ENCODE measurements around the gene CRYL1. TPM values are rescaled to one million over a fixed set of nuclear protein-coding genes. Genes with fewer than 3 reads are reported as not detected.

CRYL1 gene
- total and polyA plus RNA-seq, 4 donors = 14.1 to 24.1 (median 22.1) TPM

GRCh38 chr13:20462921-20463320 is 62.7 kb downstream of the CRYL1 start:
- no peaks in the 10 kb centered on the region for H3K27me3 ChIP-seq (ENCODE audit: control insufficient read depth in 3 of 3, insufficient read depth in 3 of 3, low read length in 2 of 3)
- TF ChIP-seq, protein P1, sequence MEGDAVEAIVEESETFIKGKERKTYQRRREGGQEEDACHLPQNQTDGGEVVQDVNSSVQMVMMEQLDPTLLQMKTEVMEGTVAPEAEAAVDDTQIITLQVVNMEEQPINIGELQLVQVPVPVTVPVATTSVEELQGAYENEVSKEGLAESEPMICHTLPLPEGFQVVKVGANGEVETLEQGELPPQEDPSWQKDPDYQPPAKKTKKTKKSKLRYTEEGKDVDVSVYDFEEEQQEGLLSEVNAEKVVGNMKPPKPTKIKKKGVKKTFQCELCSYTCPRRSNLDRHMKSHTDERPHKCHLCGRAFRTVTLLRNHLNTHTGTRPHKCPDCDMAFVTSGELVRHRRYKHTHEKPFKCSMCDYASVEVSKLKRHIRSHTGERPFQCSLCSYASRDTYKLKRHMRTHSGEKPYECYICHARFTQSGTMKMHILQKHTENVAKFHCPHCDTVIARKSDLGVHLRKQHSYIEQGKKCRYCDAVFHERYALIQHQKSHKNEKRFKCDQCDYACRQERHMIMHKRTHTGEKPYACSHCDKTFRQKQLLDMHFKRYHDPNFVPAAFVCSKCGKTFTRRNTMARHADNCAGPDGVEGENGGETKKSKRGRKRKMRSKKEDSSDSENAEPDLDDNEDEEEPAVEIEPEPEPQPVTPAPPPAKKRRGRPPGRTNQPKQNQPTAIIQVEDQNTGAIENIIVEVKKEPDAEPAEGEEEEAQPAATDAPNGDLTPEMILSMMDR (IDR thresholded peaks at IDR 0.05; ENCODE audit: control extremely low read depth, extremely low read depth) = no peak
- no peaks in the 10 kb centered on the region for H3K9me3 ChIP-seq (ENCODE audit: control insufficient read depth in 4 of 4, insufficient read depth in 3 of 4, low read length in 3 of 4)
- WGBS, 2 donors = 82 to 86% methylated on average over 8 of the region's 8 CpGs
- H3K36me3 ChIP-seq (ENCODE audit: control insufficient read depth in 4 of 4, insufficient read depth in 4 of 4, low read length in 4 of 4) = no peaks in the 10 kb centered on the region
- H3K9ac ChIP-seq (ENCODE audit: insufficient read depth in 1 of 2, low read length in 2 of 2) = no peak overlapping the region
- H3K27ac ChIP-seq (ENCODE audit: low read depth in 1 of 2, low read length in 1 of 2) = no peak overlapping the region
- no peak for DNase-seq
- no peak for ATAC-seq (ENCODE audit: insufficient read depth, low FRiP score)
- H3K4me3 ChIP-seq = no peak overlapping the region
- peaks cover 0 to 12% (median 2%) of the 10 kb centered on the region in 5 donors for H3K4me1 ChIP-seq (ENCODE audit: control insufficient read depth in 5 of 5, insufficient read depth in 5 of 5, low read length in 5 of 5)

- WGBS, 2 donors = 78 to 81% methylated on average over 6 of the region's 6 CpGs
- peaks cover 0 to 12% (median 2%) of the 10 kb centered on the region in 5 donors for H3K4me1 ChIP-seq (ENCODE audit: control insufficient read depth in 5 of 5, insufficient read depth in 5 of 5, low read length in 5 of 5)
- ATAC-seq (ENCODE audit: insufficient read depth, low FRiP score) = no peak
Observed at GRCh38 chr13:20462533-20462915, 63.1 kb downstream of the CRYL1 start.

DNA sequence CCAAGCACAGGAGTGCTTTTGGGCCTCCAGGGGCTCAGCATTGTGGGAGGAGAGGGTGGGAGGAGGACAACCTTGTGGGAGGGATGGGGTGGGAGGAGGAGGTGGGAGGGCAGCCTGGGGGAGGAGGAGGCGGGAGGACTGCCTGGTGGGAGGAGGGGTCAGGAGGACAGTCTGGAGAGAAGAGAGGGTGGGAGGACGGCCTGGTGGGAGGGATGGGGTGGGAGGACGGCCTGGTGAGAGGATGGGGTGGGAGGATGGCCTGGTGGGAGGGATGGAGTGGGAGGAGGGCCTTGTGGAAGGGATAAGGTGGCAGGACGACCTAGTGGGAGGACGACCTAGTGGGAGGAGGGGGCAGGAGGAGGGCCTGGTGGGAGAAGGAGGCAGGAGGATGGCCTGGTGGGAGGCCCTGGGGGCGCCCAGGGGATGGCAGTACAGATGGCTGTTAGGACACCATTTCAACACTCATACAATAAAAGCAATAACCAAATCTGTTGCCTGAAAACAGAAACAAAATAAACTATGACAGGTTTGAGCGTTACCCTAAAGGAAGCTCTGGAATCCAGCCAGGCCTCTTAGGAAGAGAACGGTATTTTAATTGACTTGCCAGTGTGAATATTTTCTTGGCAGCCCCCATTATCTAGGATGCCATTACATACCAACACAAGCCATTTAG is 63.7 kb downstream of the CRYL1 start:
- DNase-seq = peak in 1 of 3 donors; percentile 19
- H3K36me3 ChIP-seq (ENCODE audit: control insufficient read depth in 4 of 4, insufficient read depth in 4 of 4, low read length in 4 of 4) = no peaks in the 10 kb centered on the region
- no peak overlapping the region for H3K9ac ChIP-seq (ENCODE audit: insufficient read depth in 1 of 2, low read length in 2 of 2)
- H3K27ac ChIP-seq (ENCODE audit: low read depth in 1 of 2, low read length in 1 of 2) = peak overlapping the region in 1 of 2 donors; percentile 63
- ATAC-seq (ENCODE audit: insufficient read depth, low FRiP score) = no peak
- H3K4me1 ChIP-seq (ENCODE audit: control insufficient read depth in 5 of 5, insufficient read depth in 5 of 5, low read length in 5 of 5) = peaks cover 0 to 12% (median 2%) of the 10 kb centered on the region in 5 donors
- TF ChIP-seq, protein P1 (IDR thresholded peaks at IDR 0.05; ENCODE audit: control extremely low read depth, extremely low read depth) = no peak
- no peaks in the 10 kb centered on the region for H3K27me3 ChIP-seq (ENCODE audit: control insufficient read depth in 3 of 3, insufficient read depth in 3 of 3, low read length in 2 of 3)
- no peak overlapping the region for H3K4me3 ChIP-seq
- no peaks in the 10 kb centered on the region for H3K9me3 ChIP-seq (ENCODE audit: control insufficient read depth in 4 of 4, insufficient read depth in 3 of 4, low read length in 3 of 4)
- WGBS, 2 donors = 52 to 59% methylated on average over 6 to 8 of the region's 8 CpGs

More at GRCh38 chr13:20462533-20462915, 63.1 kb downstream of the CRYL1 start:
- no peak for DNase-seq
- no peak overlapping the region for H3K9ac ChIP-seq (ENCODE audit: insufficient read depth in 1 of 2, low read length in 2 of 2)
- peak overlapping the region in 1 of 2 donors; percentile 63 for H3K27ac ChIP-seq (ENCODE audit: low read depth in 1 of 2, low read length in 1 of 2)
- no peaks in the 10 kb centered on the region for H3K9me3 ChIP-seq (ENCODE audit: control insufficient read depth in 4 of 4, insufficient read depth in 3 of 4, low read length in 3 of 4)
- no peaks in the 10 kb centered on the region for H3K27me3 ChIP-seq (ENCODE audit: control insufficient read depth in 3 of 3, insufficient read depth in 3 of 3, low read length in 2 of 3)
- H3K4me3 ChIP-seq = no peak overlapping the region
- TF ChIP-seq, protein P1 (IDR thresholded peaks at IDR 0.05; ENCODE audit: control extremely low read depth, extremely low read depth) = no peak
- H3K36me3 ChIP-seq (ENCODE audit: control insufficient read depth in 4 of 4, insufficient read depth in 4 of 4, low read length in 4 of 4) = no peaks in the 10 kb centered on the region
